Endothelial cell of umbilical vein (primary cell): ENCODE data around the gene METTL5.

Experiments
- CTCF ChIP-seq, 2 donors: IDR thresholded peaks; 1 replicate in 1 of 2; 2 replicates in 1 of 2; pipeline ENCODE4 v1.5.1; 2011; ENCODE audit warnings: low read length in 2 of 2, mild to moderate bottlenecking in 2 of 2, moderate library complexity in 2 of 2, control low read depth in 1 of 2, inconsistent platforms in 1 of 2, low read depth in 1 of 2; ENCODE audit not compliant: insufficient read depth in 1 of 2; ENCODE audit errors: extremely low read depth in 1 of 2
- EZH2 ChIP-seq: IDR thresholded peaks from 2 replicates; pipeline ENCODE4 v1.6.1; 2012; ENCODE audit warnings: borderline replicate concordance, low read depth, mild to moderate bottlenecking, moderate library complexity, low read length, inconsistent platforms; ENCODE audit not compliant: severe bottlenecking
- FOS ChIP-seq: IDR thresholded peaks from 2 replicates; pipeline ENCODE4 v1.6.1; 2011; ENCODE audit warnings: mild to moderate bottlenecking, low read length, moderate library complexity, borderline replicate concordance; ENCODE audit not compliant: insufficient read depth
- GATA2 ChIP-seq: IDR thresholded peaks from 2 replicates; pipeline ENCODE4 v1.7.0; 2011; ENCODE audit warnings: low read depth, mild to moderate bottlenecking, moderate library complexity, mixed read lengths, low read length; ENCODE audit not compliant: insufficient read length, insufficient read depth
- JUN ChIP-seq: IDR thresholded peaks from 2 replicates; pipeline ENCODE4 v1.6.1; 2011; ENCODE audit warnings: borderline replicate concordance, low read depth; ENCODE audit not compliant: insufficient read length, insufficient read depth
- MAX ChIP-seq: IDR thresholded peaks from 2 replicates; pipeline ENCODE4 v1.6.1; 2011; ENCODE audit not compliant: insufficient read depth, insufficient read length
- MYC ChIP-seq: IDR thresholded peaks from one replicate; pipeline ENCODE4 v1.6.1; 2011; ENCODE audit warnings: mild to moderate bottlenecking, low read depth, low read length
- POLR2A ChIP-seq: IDR thresholded peaks from 2 replicates; pipeline ENCODE4 v1.6.1; 2012; ENCODE audit warnings: low read depth, mild to moderate bottlenecking, control low read depth, low read length
- POLR2AphosphoS5 ChIP-seq: IDR thresholded peaks from 2 replicates; pipeline ENCODE4 v1.6.1; 2012; ENCODE audit warnings: low read depth, mild to moderate bottlenecking, control low read depth, low read length, moderate library complexity; ENCODE audit not compliant: insufficient read depth

GRCh38 chr2:169853041-169853668 is 28.4 kb upstream of the METTL5 start:
- TF ChIP-seq POLR2AphosphoS5 (no peak), CTCF (IDR thresholded peaks at IDR 0.05; ENCODE audit: extremely low read depth in 1 of 2, insufficient read depth in 1 of 2, low read depth in 1 of 2, low read length in 2 of 2) (no peak), POLR2A (no peak), MAX (no peak), MYC (no peak), EZH2 (no peak), GATA2 (no peak), JUN (no peak), FOS (no peak)
